ENCODE results near the gene NTN3. TPM values are rescaled to one million over a fixed set of nuclear protein-coding genes. Genes with fewer than 3 reads are reported as not detected.
"Not testable (repeated sequence)": the region's sequence is repeated elsewhere in the genome, so short reads cannot be mapped to it uniquely, and the experiment has no call there.

Gene NTN3
- polyA plus RNA-seq, 1 experiment, result 0.38 TPM

GRCh38 chr16:2429034-2429770 is 41.9 kb upstream of the NTN3 start, which contains the start of gene CCNF:
TSS of gene CCNF (plus strand) at chr16:2429447. CDS start at chr16:2429482, 35 bp downstream.
- DNase-seq (ENCODE audit: low read depth, low spot score), result peak; percentile 75
- H3K27me3 ChIP-seq (ENCODE audit: control insufficient read depth, insufficient read depth, low read length), result no peaks in the 10 kb centered on the region
- peak within 1 kb of the TSS; percentile 21 for H3K27ac ChIP-seq (ENCODE audit: low read depth, low read length)
- H3K9me3 ChIP-seq (ENCODE audit: control insufficient read depth, insufficient read depth, low read length), result no peaks in the 10 kb centered on the region; the same call in 1 of the 2 replicates
- H3K4me3 ChIP-seq (ENCODE audit: low read depth, low read length), result peak within 1 kb of the TSS; percentile 78
- CTCF ChIA-PET, result interaction anchor here (0.7 to 2.1 kb wide), 3 partner anchors 14 to 74 kb away, joined by 3 to 16 read pairs (median 4); no protein-coding TSS in a partner anchor
- POLR2A ChIA-PET, result interaction anchor here (0.6 to 1.1 kb wide), 5 partner anchors 13 to 603 kb away, joined by 3 to 7 read pairs (median 5); partner anchors contain the start of genes ECI1 and HAGH
- no peak for TF ChIP-seq CTCF (IDR thresholded peaks at IDR 0.05; ENCODE audit: low read depth, low read length)

GRCh38 chr16:2429771-2430663 is 41.1 kb upstream of the NTN3 start:
- ChIA-PET CTCF (interaction anchor here (0.7 to 2.1 kb wide), 2 partner anchors 71 to 73 kb away, joined by 3 to 16 read pairs; no protein-coding TSS in a partner anchor), POLR2A (interaction anchor here (0.6 to 1.0 kb wide), 4 partner anchors 30 to 102 kb away, joined by 3 to 4 read pairs (median 3); partner anchors contain the start of gene TEDC2)
- H3K9me3 ChIP-seq (ENCODE audit: control insufficient read depth, insufficient read depth, low read length), result no peaks in the 10 kb centered on the region
- peak overlapping the region; percentile 77 for H3K4me3 ChIP-seq (ENCODE audit: low read depth, low read length)
- H3K27ac ChIP-seq (ENCODE audit: low read depth, low read length), result peak overlapping the region; percentile 21
- TF ChIP-seq CTCF (IDR thresholded peaks at IDR 0.05; ENCODE audit: low read depth, low read length), result peak; percentile 14; the same call in 1 of the 2 replicates
- no peaks in the 10 kb centered on the region for H3K27me3 ChIP-seq (ENCODE audit: control insufficient read depth, insufficient read depth, low read length)
- DNase-seq (ENCODE audit: low read depth, low spot score), result no peak

GRCh38 chr16:2432286-2432685 is 38.8 kb upstream of the NTN3 start:
- Histone ChIP-seq H3K4me3 (ENCODE audit: low read depth, low read length) (no peak overlapping the region), H3K27ac (ENCODE audit: low read depth, low read length) (no peak overlapping the region), H3K9me3 (ENCODE audit: control insufficient read depth, insufficient read depth, low read length) (no peaks in the 10 kb centered on the region), H3K27me3 (ENCODE audit: control insufficient read depth, insufficient read depth, low read length) (no peaks in the 10 kb centered on the region)
- POLR2A ChIA-PET, result no interaction called here
- no peak for DNase-seq (ENCODE audit: low read depth, low spot score)
- TF ChIP-seq CTCF (IDR thresholded peaks at IDR 0.05; ENCODE audit: low read depth, low read length), result no peak
- CTCF ChIA-PET, result no interaction called here

GRCh38 chr16:2432801-2433505 is 38.1 kb upstream of the NTN3 start:
- no peaks in the 10 kb centered on the region for H3K9me3 ChIP-seq (ENCODE audit: control insufficient read depth, insufficient read depth, low read length)
- no peak overlapping the region for H3K27ac ChIP-seq (ENCODE audit: low read depth, low read length)
- no peak for TF ChIP-seq CTCF (IDR thresholded peaks at IDR 0.05; ENCODE audit: low read depth, low read length)
- H3K27me3 ChIP-seq (ENCODE audit: control insufficient read depth, insufficient read depth, low read length), result no peaks in the 10 kb centered on the region
- DNase-seq (ENCODE audit: low read depth, low spot score), result no peak
- CTCF ChIA-PET, result no interaction called here
- no peak overlapping the region for H3K4me3 ChIP-seq (ENCODE audit: low read depth, low read length)
- POLR2A ChIA-PET, result no interaction called here

GRCh38 chr16:2435236-2435635 is 35.9 kb upstream of the NTN3 start:
- H3K27me3 ChIP-seq (ENCODE audit: control insufficient read depth, insufficient read depth, low read length); DNase-seq (ENCODE audit: low read depth, low spot score); POLR2A ChIA-PET; H3K27ac ChIP-seq (ENCODE audit: low read depth, low read length); H3K4me3 ChIP-seq (ENCODE audit: low read depth, low read length); H3K9me3 ChIP-seq (ENCODE audit: control insufficient read depth, insufficient read depth, low read length): not testable (repeated sequence)
- CTCF ChIA-PET, result interaction anchor here (1.9 kb wide), 1 partner anchor 66 kb away, joined by 5 read pairs; no protein-coding TSS in a partner anchor
